Measurements from ENCODE around the gene HNRNPH2. TPM values are rescaled to one million over a fixed set of nuclear protein-coding genes. Genes with fewer than 3 reads are reported as not detected.
A peak's percentile ranks its signal among the peaks of the same experiment; 100 is the strongest.

HNRNPH2 gene
- polyA plus RNA-seq, 1 of the 3 experiments (the other 2 are of a cell fraction) = 32.5 TPM

DNA sequence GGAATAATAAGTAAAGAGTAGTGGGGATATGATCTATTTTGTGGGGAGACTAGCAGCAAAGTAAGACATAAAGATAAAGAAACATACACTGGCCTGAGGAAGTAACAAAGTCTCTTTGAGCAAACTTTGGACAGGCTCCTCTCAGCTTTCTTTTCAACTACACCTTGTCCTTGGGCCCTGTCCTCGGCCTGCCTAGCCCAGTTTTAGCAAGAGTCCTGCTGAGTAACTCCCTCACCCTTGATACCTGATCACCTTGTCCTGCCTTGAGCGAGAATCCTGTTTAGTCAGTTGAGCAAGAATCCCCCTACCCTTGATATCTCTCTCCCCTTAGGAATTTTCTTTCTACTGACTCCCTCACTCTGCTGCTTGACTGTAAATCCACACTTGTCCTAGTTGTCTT lies 11.5 kb downstream of the HNRNPH2 start (continued):
- TF ChIP-seq, protein P1, sequence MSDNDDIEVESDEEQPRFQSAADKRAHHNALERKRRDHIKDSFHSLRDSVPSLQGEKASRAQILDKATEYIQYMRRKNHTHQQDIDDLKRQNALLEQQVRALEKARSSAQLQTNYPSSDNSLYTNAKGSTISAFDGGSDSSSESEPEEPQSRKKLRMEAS (IDR thresholded peaks at IDR 0.05; ENCODE audit: low read depth) = no peak
- TF ChIP-seq MXI1 (IDR thresholded peaks at IDR 0.05; ENCODE audit: low read depth, low read length) (no peak), JUND (IDR thresholded peaks at IDR 0.05) (no peak), GATA2 (CRISPR knock-in tag; IDR thresholded peaks at IDR 0.05) (no peak)
- TF ChIP-seq, protein P2, sequence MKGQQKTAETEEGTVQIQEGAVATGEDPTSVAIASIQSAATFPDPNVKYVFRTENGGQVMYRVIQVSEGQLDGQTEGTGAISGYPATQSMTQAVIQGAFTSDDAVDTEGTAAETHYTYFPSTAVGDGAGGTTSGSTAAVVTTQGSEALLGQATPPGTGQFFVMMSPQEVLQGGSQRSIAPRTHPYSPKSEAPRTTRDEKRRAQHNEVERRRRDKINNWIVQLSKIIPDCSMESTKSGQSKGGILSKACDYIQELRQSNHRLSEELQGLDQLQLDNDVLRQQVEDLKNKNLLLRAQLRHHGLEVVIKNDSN (IDR thresholded peaks at IDR 0.05; ENCODE audit: borderline replicate concordance, low read depth) = no peak

DNA sequence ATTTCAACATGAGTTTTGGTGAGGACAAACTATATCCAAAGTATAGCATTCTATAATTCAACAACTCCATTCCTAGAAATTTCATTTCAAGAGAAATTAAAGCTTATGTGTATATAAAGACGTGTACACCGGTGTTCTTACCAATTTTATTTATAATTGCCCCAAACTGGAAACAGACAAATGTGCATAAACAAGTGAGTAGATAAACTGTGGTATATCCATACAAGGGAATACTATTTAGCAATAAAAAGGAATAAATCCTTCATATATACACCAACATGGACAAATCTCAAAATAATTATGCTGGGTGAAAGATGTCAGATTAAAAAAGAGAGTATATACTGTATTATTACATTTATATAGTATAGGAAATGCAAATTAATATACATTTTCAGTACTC lies 19.9 kb downstream of the HNRNPH2 start:
- H3K9me3 ChIP-seq = no peaks in the 10 kb centered on the region
- 43% methylated on average over 2 of the region's 2 CpGs for WGBS (ENCODE audit: low lambda C conversion rate)
- no peaks in the 10 kb centered on the region for H3K36me3 ChIP-seq (replicated peaks in 1 of 2; ENCODE audit: control insufficient read depth in 1 of 2, insufficient read depth in 2 of 2, low read length in 1 of 2)
- ChIA-PET CTCF (interaction anchor here (4.3 kb wide), 1 partner anchor 12 kb away, joined by 24 read pairs; no protein-coding TSS in a partner anchor), POLR2A (no interaction called here)
- no peaks in the 10 kb centered on the region for H3K9me2 ChIP-seq
- TF ChIP-seq FOSL2 (IDR thresholded peaks at IDR 0.05; ENCODE audit: borderline replicate concordance, low read depth) = no peak
- no peak for TF ChIP-seq SIN3A (IDR thresholded peaks at IDR 0.05; ENCODE audit: borderline replicate concordance, low read depth, low read length)
- no peaks in the 10 kb centered on the region for H3K27me3 ChIP-seq (ENCODE audit: insufficient read depth)
- no peak overlapping the region for H3K27ac ChIP-seq (ENCODE audit: low read depth in 2 of 2, low read length in 1 of 2)
- H2AFZ ChIP-seq (ENCODE audit: low read depth) = no peak overlapping the region
- DNase-seq = no peak
- H4K20me1 ChIP-seq (ENCODE audit: insufficient read depth) = no peaks in the 10 kb centered on the region
- H3K4me2 ChIP-seq = no peak overlapping the region
- H3K4me3 ChIP-seq (ENCODE audit: low read depth in 2 of 2, low read length in 1 of 2) = no peak overlapping the region
- no peaks in the 10 kb centered on the region for H3K4me1 ChIP-seq (ENCODE audit: control insufficient read depth in 1 of 2, insufficient read depth in 2 of 2, low read depth in 1 of 2, low read length in 1 of 2)
- peaks cover 8% of the 10 kb centered on the region for H3F3A ChIP-seq (replicated peaks; ENCODE audit: insufficient read depth)
- H3K79me2 ChIP-seq (ENCODE audit: insufficient read depth) = no peaks in the 10 kb centered on the region
- no peak overlapping the region for H3K9ac ChIP-seq

DNA sequence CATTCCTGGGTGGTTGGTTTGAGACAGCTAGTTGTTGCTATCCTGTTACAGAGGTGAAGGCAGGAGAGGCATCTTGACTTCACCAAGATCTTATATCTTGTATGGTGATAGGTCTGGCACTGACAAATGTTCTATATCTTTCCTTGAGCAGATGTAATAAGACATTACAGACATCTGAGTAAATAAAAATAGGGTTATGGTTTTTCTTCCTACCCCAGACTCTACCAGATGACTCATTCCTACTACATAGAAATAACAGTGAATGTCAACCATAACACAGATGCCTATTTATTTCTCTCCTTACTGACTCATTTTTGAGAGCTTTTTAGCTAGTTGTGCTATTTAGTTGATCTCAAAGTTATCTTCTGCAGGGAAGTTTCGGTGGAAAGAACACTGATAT lies 21.9 kb downstream of the HNRNPH2 start:
- Histone ChIP-seq H3K36me3 (replicated peaks in 1 of 2; ENCODE audit: control insufficient read depth in 1 of 2, insufficient read depth in 2 of 2, low read length in 1 of 2) (no peaks in the 10 kb centered on the region), H3K79me2 (ENCODE audit: insufficient read depth) (no peaks in the 10 kb centered on the region), H2AFZ (ENCODE audit: low read depth) (no peak overlapping the region), H3F3A (replicated peaks; ENCODE audit: insufficient read depth) (peaks cover 17% of the 10 kb centered on the region), H3K4me2 (peak overlapping the region; percentile 29; the same call in 1 of the 2 replicates), H3K9me3 (no peaks in the 10 kb centered on the region), H3K4me3 (ENCODE audit: low read depth in 2 of 2, low read length in 1 of 2) (no peak overlapping the region), H3K9me2 (no peaks in the 10 kb centered on the region), H3K27ac (ENCODE audit: low read depth in 2 of 2, low read length in 1 of 2) (peak overlapping the region in 1 of 2 experiments; percentile 62; a peak in 3 of 4 replicates), H4K20me1 (ENCODE audit: insufficient read depth) (no peaks in the 10 kb centered on the region), H3K27me3 (ENCODE audit: insufficient read depth) (no peaks in the 10 kb centered on the region), H3K4me1 (ENCODE audit: control insufficient read depth in 1 of 2, insufficient read depth in 2 of 2, low read depth in 1 of 2, low read length in 1 of 2) (no peaks in the 10 kb centered on the region), H3K9ac (no peak overlapping the region)
- ChIA-PET CTCF (no interaction called here), POLR2A (no interaction called here)
- WGBS (ENCODE audit: low lambda C conversion rate) = 27% methylated on average over 1 of the region's 1 CpG
- DNase-seq = no peak
- TF ChIP-seq RCOR1 (IDR thresholded peaks at IDR 0.05; ENCODE audit: low read length) = no peak
- TF ChIP-seq TEAD4 (IDR thresholded peaks at IDR 0.05; ENCODE audit: borderline replicate concordance, insufficient read depth) = no peak
- peak; percentile 47 for TF ChIP-seq JUND (IDR thresholded peaks at IDR 0.05)
- TF ChIP-seq, protein P3, sequence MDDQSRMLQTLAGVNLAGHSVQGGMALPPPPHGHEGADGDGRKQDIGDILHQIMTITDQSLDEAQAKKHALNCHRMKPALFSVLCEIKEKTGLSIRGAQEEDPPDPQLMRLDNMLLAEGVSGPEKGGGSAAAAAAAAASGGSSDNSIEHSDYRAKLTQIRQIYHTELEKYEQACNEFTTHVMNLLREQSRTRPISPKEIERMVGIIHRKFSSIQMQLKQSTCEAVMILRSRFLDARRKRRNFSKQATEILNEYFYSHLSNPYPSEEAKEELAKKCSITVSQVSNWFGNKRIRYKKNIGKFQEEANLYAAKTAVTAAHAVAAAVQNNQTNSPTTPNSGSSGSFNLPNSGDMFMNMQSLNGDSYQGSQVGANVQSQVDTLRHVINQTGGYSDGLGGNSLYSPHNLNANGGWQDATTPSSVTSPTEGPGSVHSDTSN (IDR thresholded peaks at IDR 0.05) = peak; percentile 81
- peak; percentile 83 for TF ChIP-seq TCF12 (IDR thresholded peaks at IDR 0.05)
- 0 out of 4 replicates have a peak, but pooled peaks of 1 of the 2 experiments have one; percentile 14 for TF ChIP-seq EP300 (IDR thresholded peaks at IDR 0.05; ENCODE audit: borderline replicate concordance in 1 of 2, low read depth in 1 of 2, low read length in 1 of 2)
- TF ChIP-seq FOSL2 (IDR thresholded peaks at IDR 0.05; ENCODE audit: borderline replicate concordance, low read depth) = peak; percentile 47; the same call in 1 of the 2 replicates

All from SK-N-SH (cell line).